Fibroblast of skin of scalp (primary cell): ENCODE measurements around the gene CARD16.
"Not testable (repeated sequence)": the region's sequence is repeated elsewhere in the genome, so short reads cannot be mapped to it uniquely, and the experiment has no call there.

ENCODE experiments used
- DNase-seq: peaks from one replicate; pipeline ENCODE4 v3.0.0-alpha.2; 2013

The CARD16 gene

GRCh38 chr11:105049481-105049880 lies 4.3 kb upstream of the CARD16 start:
- no peak for DNase-seq

GRCh38 chr11:105046898-105047579 lies 1.9 kb upstream of the CARD16 start:
- DNase-seq: peak; percentile 99

GRCh38 chr11:105045676-105046296 lies 651 bp upstream of the CARD16 start:
- DNase-seq: peak; percentile 38

- no peak for DNase-seq
Measured at GRCh38 chr11:105042178-105042577, 3.0 kb downstream of the CARD16 start.

GRCh38 chr11:105040703-105041102 lies 4.4 kb downstream of the CARD16 start:
- no peak for DNase-seq

- DNase-seq: peak; percentile 72
Measured at GRCh38 chr11:105034813-105035620, 10.1 kb downstream of the CARD16 start, which contains the start of gene CASP1. Gene CASP1 (minus strand): TSS chr11:105035144. CDS start chr11:105035113, 31 bp downstream.

GRCh38 chr11:105034388-105034787 lies 10.7 kb downstream of the CARD16 start:
- not testable (repeated sequence) for DNase-seq

GRCh38 chr11:105033781-105034180 lies 11.4 kb downstream of the CARD16 start:
- no peak for DNase-seq

- DNase-seq: no peak
Measured at GRCh38 chr11:105033343-105033742, 11.8 kb downstream of the CARD16 start.

- no peak for DNase-seq
Measured at GRCh38 chr11:105032495-105032894, 12.6 kb downstream of the CARD16 start.

- DNase-seq: no peak
Measured at GRCh38 chr11:105027678-105028077, 17.5 kb downstream of the CARD16 start.

GRCh38 chr11:105024394-105024793 lies 20.7 kb downstream of the CARD16 start:
- DNase-seq: no peak

GRCh38 chr11:105023003-105023402 lies 22.1 kb downstream of the CARD16 start, which contains the start of gene CASP5:
Gene CASP5 (minus strand): TSS chr11:105023168. CDS start chr11:105023136, 32 bp downstream.
- no peak for DNase-seq

- DNase-seq: no peak
Measured at GRCh38 chr11:105022527-105022926, 22.6 kb downstream of the CARD16 start.

GRCh38 chr11:105007463-105007862 lies 37.7 kb downstream of the CARD16 start:
- no peak for DNase-seq

GRCh38 chr11:105005451-105005845 lies 39.7 kb downstream of the CARD16 start:
- no peak for DNase-seq

GRCh38 chr11:105004021-105004420 lies 41.1 kb downstream of the CARD16 start:
- DNase-seq: no peak

- DNase-seq: no peak
Measured at GRCh38 chr11:105003151-105003550, 42.0 kb downstream of the CARD16 start.

GRCh38 chr11:105000797-105001196 lies 44.3 kb downstream of the CARD16 start:
- DNase-seq: no peak

- peak; percentile 33 for DNase-seq
Measured at GRCh38 chr11:105000167-105000566, 45.0 kb downstream of the CARD16 start.

- DNase-seq: no peak
Measured at GRCh38 chr11:104999721-105000120, 45.4 kb downstream of the CARD16 start.

- no peak for DNase-seq
Measured at GRCh38 chr11:104997288-104997687, 47.8 kb downstream of the CARD16 start.

GRCh38 chr11:104995001-104995408 lies 50.1 kb downstream of the CARD16 start:
- no peak for DNase-seq
